ENCODE data around the gene LSS.

DNA sequence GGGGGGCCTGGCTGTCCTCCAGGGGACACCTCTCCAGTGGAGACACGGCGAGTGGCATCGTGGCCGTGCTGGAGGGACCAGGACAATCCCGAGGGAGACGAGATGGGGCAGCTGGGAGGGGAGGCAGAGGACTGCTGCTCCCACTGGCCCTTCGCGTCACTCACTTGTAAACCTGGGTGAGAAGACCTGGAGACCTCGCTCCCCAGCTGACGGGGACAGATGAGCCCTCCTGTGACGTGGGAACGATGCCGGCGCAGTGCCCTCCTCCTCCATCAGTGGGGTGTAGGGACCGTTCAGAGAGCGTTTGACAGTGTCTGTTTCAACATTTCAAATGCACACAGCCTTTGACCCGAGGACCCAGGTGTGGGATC lies 48.9 kb downstream of the LSS start:
- TF ChIP-seq, protein P1, sequence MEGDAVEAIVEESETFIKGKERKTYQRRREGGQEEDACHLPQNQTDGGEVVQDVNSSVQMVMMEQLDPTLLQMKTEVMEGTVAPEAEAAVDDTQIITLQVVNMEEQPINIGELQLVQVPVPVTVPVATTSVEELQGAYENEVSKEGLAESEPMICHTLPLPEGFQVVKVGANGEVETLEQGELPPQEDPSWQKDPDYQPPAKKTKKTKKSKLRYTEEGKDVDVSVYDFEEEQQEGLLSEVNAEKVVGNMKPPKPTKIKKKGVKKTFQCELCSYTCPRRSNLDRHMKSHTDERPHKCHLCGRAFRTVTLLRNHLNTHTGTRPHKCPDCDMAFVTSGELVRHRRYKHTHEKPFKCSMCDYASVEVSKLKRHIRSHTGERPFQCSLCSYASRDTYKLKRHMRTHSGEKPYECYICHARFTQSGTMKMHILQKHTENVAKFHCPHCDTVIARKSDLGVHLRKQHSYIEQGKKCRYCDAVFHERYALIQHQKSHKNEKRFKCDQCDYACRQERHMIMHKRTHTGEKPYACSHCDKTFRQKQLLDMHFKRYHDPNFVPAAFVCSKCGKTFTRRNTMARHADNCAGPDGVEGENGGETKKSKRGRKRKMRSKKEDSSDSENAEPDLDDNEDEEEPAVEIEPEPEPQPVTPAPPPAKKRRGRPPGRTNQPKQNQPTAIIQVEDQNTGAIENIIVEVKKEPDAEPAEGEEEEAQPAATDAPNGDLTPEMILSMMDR (IDR thresholded peaks at IDR 0.05), result no peak
- no peak for TF ChIP-seq POLR2A (IDR thresholded peaks at IDR 0.05)
- TF ChIP-seq POLR2AphosphoS5 (IDR thresholded peaks at IDR 0.05), result no peak
- no peak for TF ChIP-seq EP300 (IDR thresholded peaks at IDR 0.05)

Measured in stomach (tissue), 4 donors.